MM.1S (cell line): ENCODE results near the gene SPAG16.

Experiments used
- DNase-seq: peaks from one replicate; pipeline ENCODE4 v3.0.0-alpha.2; 2015
- H2AFZ ChIP-seq: fragments of 300-600 bp; sonication (generic); 2 replicates; pipeline ENCODE4 v1.6.0; 2016; ENCODE audit warnings: antibody characterized with exemption, low read length
- H3F3A ChIP-seq: fragments of 300-600 bp; sonication (generic); 2 replicates; pipeline ENCODE4 v1.6.1; 2016; ENCODE audit warnings: mild to moderate bottlenecking, antibody characterized with exemption, low read length, moderate library complexity, mixed read lengths; ENCODE audit not compliant: insufficient read depth
- H3K27ac ChIP-seq: fragments of 300-600 bp; sonication (generic); 2 replicates; pipeline ENCODE4 v1.5.1; 2016; ENCODE audit warnings: mild to moderate bottlenecking, low read length
- H3K27me3 ChIP-seq: fragments of 300-600 bp; sonication (generic); replicated peaks from 2 replicates; pipeline ENCODE4 v1.6.0; 2016; ENCODE audit warnings: low read length; ENCODE audit not compliant: insufficient read depth
- H3K36me3 ChIP-seq: fragments of 300-600 bp; sonication (generic); replicated peaks from 2 replicates; pipeline ENCODE4 v1.6.1; 2016; ENCODE audit warnings: mild to moderate bottlenecking, low read length, mixed read lengths; ENCODE audit not compliant: insufficient read depth
- H3K4me1 ChIP-seq: fragments of 300-600 bp; sonication (generic); 2 replicates; pipeline ENCODE4 v1.6.1; 2016; ENCODE audit warnings: low read length, mixed read lengths
- H3K4me2 ChIP-seq: fragments of 300-600 bp; sonication (generic); 2 replicates; pipeline ENCODE4 v1.6.0; 2016; ENCODE audit warnings: low read depth, low read length
- H3K4me3 ChIP-seq: fragments of 300-600 bp; sonication (generic); 2 replicates; pipeline ENCODE4 v1.5.1; 2016; ENCODE audit warnings: low read length, mixed read lengths
- H3K79me2 ChIP-seq: fragments of 300-600 bp; sonication (generic); 2 replicates; pipeline ENCODE4 v1.6.1; 2016; ENCODE audit warnings: mixed run types, low read length, mixed read lengths
- H3K9ac ChIP-seq: fragments of 300-600 bp; sonication (generic); 2 replicates; pipeline ENCODE4 v1.6.1; 2016; ENCODE audit warnings: low read length, mixed read lengths
- H3K9me2 ChIP-seq: fragments of 300-600 bp; sonication (generic); replicated peaks from 2 replicates; pipeline ENCODE4 v1.6.1; 2016; ENCODE audit warnings: mild to moderate bottlenecking, low read length, mixed read lengths; ENCODE audit not compliant: insufficient read depth
- H3K9me3 ChIP-seq: fragments of 300-600 bp; sonication (generic); replicated peaks from 2 replicates; pipeline ENCODE4 v1.6.1; 2016; ENCODE audit warnings: mild to moderate bottlenecking, low read length, mixed read lengths; ENCODE audit not compliant: insufficient read depth
- H4K20me1 ChIP-seq: fragments of 300-600 bp; sonication (generic); 2 replicates; pipeline ENCODE4 v1.6.1; 2016; ENCODE audit warnings: mild to moderate bottlenecking, low read length, moderate library complexity, mixed read lengths; ENCODE audit not compliant: insufficient read depth
- EZH2 ChIP-seq: fragments of 300-600 bp; sonication (generic); optimal IDR thresholded peaks from 2 replicates; pipeline ENCODE3; 2017; ENCODE audit warnings: low read depth, mild to moderate bottlenecking, antibody characterized with exemption, low read length, mixed read lengths
- EZH2phosphoT487 ChIP-seq: fragments of 300-600 bp; sonication (generic); IDR thresholded peaks from 2 replicates; pipeline ENCODE4 v1.6.1; 2018; ENCODE audit warnings: antibody characterized with exemption, low read length
- TF ChIP-seq, protein P1 (sequence below): fragments of 300-600 bp; sonication (generic); IDR thresholded peaks from 2 replicates; pipeline ENCODE4 v1.5.1; 2016; ENCODE audit warnings: antibody characterized with exemption, low read length, mixed read lengths

Gene SPAG16

GRCh38 chr2:214315324-214315723, 1031.1 kb downstream of the SPAG16 start:
- TF ChIP-seq EZH2: no peak
- TF ChIP-seq, protein P1, sequence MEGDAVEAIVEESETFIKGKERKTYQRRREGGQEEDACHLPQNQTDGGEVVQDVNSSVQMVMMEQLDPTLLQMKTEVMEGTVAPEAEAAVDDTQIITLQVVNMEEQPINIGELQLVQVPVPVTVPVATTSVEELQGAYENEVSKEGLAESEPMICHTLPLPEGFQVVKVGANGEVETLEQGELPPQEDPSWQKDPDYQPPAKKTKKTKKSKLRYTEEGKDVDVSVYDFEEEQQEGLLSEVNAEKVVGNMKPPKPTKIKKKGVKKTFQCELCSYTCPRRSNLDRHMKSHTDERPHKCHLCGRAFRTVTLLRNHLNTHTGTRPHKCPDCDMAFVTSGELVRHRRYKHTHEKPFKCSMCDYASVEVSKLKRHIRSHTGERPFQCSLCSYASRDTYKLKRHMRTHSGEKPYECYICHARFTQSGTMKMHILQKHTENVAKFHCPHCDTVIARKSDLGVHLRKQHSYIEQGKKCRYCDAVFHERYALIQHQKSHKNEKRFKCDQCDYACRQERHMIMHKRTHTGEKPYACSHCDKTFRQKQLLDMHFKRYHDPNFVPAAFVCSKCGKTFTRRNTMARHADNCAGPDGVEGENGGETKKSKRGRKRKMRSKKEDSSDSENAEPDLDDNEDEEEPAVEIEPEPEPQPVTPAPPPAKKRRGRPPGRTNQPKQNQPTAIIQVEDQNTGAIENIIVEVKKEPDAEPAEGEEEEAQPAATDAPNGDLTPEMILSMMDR: no peak
- no peak for TF ChIP-seq EZH2phosphoT487
- no peaks in the 10 kb centered on the region for H3K27me3 ChIP-seq
- H2AFZ ChIP-seq: no peak overlapping the region

DNA sequence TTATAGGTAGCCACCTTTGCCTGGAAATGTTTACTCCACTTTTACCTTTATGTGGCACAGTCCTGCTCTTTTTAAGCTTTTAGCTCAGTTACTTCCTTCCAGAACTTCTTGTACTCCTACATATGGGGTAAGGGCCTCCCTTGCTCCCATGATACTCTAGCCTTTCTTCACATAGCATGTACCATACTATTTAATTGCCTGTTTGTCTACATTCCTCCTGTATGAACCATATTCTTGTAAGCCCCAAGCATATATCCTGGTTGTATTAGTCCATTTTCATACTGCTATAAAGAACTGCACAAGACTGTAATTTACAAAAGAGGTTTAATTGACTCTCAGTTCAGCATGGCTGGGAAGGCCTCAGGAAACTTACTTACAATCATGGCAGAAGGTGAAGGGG, 1035.9 kb downstream of the SPAG16 start:
- no peaks in the 10 kb centered on the region for H3K36me3 ChIP-seq
- TF ChIP-seq, protein P1: no peak
- TF ChIP-seq EZH2 (no peak), EZH2phosphoT487 (no peak)
- H3K9ac ChIP-seq: no peak overlapping the region
- no peaks in the 10 kb centered on the region for H3K27me3 ChIP-seq
- H4K20me1 ChIP-seq: no peaks in the 10 kb centered on the region
- no peak for DNase-seq
- no peaks in the 10 kb centered on the region for H3F3A ChIP-seq
- no peak overlapping the region for H3K27ac ChIP-seq
- H2AFZ ChIP-seq: no peak overlapping the region
- H3K4me1 ChIP-seq: no peaks in the 10 kb centered on the region
- H3K9me2 ChIP-seq: no peaks in the 10 kb centered on the region
- H3K4me2 ChIP-seq: no peak overlapping the region
- H3K4me3 ChIP-seq: no peak overlapping the region
- no peaks in the 10 kb centered on the region for H3K9me3 ChIP-seq
- H3K79me2 ChIP-seq: no peaks in the 10 kb centered on the region

More at GRCh38 chr2:214315324-214315723, 1031.1 kb downstream of the SPAG16 start:
- H3F3A ChIP-seq: no peaks in the 10 kb centered on the region
- H3K27ac ChIP-seq: no peak overlapping the region
- DNase-seq: no peak
- H3K9me2 ChIP-seq: no peaks in the 10 kb centered on the region
- no peaks in the 10 kb centered on the region for H3K79me2 ChIP-seq
- no peaks in the 10 kb centered on the region for H4K20me1 ChIP-seq
- H3K9ac ChIP-seq: no peak overlapping the region
- H3K4me2 ChIP-seq: no peak overlapping the region
- H3K4me3 ChIP-seq: no peak overlapping the region
- H3K4me1 ChIP-seq: no peaks in the 10 kb centered on the region
- H3K9me3 ChIP-seq: no peaks in the 10 kb centered on the region
- H3K36me3 ChIP-seq: no peaks in the 10 kb centered on the region

DNA sequence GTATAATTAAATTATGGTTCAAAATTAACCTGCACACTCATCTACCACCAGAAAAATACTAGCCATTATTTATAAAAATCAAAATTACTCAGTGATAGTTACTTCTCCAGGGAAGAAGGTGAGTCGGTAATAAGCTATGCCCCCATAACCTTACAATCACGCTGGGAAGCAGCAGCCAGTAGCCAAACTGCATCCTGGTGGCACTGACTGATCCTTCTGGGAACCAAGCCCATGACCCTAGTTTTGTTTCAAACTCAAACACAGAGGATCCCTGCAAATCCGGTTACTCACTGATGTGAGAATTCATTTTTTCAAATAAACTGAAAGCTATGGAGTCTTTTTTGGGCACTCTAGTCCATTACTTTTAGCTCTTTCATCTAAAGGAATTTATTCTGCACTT, 1038.4 kb downstream of the SPAG16 start:
- H2AFZ ChIP-seq: no peak overlapping the region
- no peak overlapping the region for H3K27ac ChIP-seq
- no peak overlapping the region for H3K4me2 ChIP-seq
- no peak overlapping the region for H3K9ac ChIP-seq
- H3K79me2 ChIP-seq: no peaks in the 10 kb centered on the region
- H3K4me1 ChIP-seq: no peaks in the 10 kb centered on the region
- H3K36me3 ChIP-seq: no peaks in the 10 kb centered on the region
- H4K20me1 ChIP-seq: no peaks in the 10 kb centered on the region
- H3K27me3 ChIP-seq: no peaks in the 10 kb centered on the region
- H3F3A ChIP-seq: no peaks in the 10 kb centered on the region
- no peak for DNase-seq
- no peak for TF ChIP-seq EZH2phosphoT487
- TF ChIP-seq, protein P1: no peak
- no peaks in the 10 kb centered on the region for H3K9me3 ChIP-seq
- H3K9me2 ChIP-seq: no peaks in the 10 kb centered on the region
- no peak overlapping the region for H3K4me3 ChIP-seq
